Stimulated activated CD4-positive, alpha-beta T cell treated with anti-CD3 and anti-CD28 coated beads, Interleukin-12 subunit alpha, Interleukin-12 subunit beta, amount 100 ng/mL, for 4 hours (primary cell): Measurements from ENCODE around the gene CCDC146.
"Not testable (repeated sequence)": the region's sequence is repeated elsewhere in the genome, so short reads cannot be mapped to it uniquely, and the experiment has no call there.

ENCODE experiments used
- DNase-seq: peaks from one replicate; pipeline ENCODE4 v3.0.0-alpha.2; 2020

The CCDC146 gene

DNA sequence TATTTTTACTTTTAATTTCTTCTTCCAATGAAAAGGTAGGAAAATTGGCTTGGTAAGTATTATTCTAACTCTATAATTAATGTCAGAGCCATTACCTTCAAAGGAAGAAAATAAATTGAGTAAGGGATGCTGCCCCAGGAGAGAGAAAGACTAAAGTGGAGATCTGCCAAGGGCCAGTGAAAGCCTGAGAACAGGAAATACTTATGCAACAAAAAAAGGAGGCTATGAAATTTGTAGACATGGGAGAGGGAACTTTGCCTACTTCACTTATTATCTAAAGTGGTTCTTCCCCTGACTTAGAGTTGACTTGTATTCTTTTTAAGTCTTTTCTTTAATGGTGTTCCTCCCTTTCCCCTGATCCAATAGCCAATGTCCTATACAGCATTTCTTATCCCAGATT, 29.8 kb downstream of the CCDC146 start:
- DNase-seq = not testable (repeated sequence)

GRCh38 chr7:77154917-77155464, 32.6 kb downstream of the CCDC146 start:
- DNase-seq = not testable (repeated sequence)

- not testable (repeated sequence) for DNase-seq
Observed at GRCh38 chr7:77155601-77156377, 33.4 kb downstream of the CCDC146 start.

DNA sequence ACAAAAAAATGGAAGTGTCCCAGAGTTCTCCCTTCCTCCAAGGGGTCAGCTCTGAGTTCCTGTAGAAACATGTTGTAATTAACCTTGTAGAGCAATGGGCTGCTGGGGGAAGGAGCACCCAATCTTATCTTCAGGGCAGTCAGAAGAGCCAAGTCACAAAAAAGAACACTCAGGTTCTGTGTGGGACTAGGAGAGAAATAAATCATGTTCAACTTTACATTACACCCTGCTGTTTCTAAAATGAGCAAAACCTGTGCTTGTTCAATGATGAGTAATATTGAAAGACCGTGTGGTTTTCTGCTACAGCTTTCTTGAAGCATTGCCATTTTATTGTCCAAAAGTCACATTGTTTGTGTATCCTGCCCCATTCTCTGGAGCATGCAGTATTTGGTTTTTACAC, 34.6 kb downstream of the CCDC146 start:
- DNase-seq = not testable (repeated sequence)

DNA sequence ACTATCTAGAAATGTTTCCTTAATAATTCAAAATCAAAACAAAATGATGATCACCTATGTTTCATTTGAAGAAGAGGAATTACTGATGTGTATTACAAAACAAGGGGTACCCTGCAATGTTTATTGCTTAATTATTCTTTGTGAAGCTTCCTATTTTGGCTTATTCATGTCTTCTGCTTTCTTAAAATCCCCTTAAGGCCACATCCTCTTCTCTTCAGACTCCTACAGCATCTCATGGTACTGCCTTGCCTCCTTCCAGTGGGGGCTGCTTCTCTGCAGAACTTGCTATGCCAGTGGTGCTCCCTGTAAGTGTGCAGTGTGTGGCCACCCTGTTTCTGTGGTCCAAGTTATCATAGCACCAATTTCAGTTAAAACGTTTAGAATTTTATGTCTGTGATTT, 35.0 kb downstream of the CCDC146 start:
- DNase-seq = no peak

DNA sequence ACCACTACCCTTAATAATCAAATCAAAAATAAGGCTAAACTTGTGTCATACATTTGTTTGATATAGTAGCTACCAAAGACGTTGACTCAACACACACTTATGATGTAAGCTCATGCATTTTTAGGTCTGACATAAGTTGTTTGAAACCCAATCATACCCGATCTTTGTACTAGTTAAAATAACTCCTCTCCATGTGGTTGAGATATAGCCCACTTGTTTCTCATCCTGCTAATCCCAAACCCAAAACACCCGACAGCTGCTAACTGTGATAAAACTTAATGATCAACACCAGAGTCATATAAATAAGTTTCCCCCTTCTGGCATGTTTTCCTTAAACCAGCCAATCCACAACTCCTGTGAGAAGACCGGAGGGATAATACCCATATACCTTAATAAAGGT, 48.7 kb downstream of the CCDC146 start:
- DNase-seq = not testable (repeated sequence)

DNA sequence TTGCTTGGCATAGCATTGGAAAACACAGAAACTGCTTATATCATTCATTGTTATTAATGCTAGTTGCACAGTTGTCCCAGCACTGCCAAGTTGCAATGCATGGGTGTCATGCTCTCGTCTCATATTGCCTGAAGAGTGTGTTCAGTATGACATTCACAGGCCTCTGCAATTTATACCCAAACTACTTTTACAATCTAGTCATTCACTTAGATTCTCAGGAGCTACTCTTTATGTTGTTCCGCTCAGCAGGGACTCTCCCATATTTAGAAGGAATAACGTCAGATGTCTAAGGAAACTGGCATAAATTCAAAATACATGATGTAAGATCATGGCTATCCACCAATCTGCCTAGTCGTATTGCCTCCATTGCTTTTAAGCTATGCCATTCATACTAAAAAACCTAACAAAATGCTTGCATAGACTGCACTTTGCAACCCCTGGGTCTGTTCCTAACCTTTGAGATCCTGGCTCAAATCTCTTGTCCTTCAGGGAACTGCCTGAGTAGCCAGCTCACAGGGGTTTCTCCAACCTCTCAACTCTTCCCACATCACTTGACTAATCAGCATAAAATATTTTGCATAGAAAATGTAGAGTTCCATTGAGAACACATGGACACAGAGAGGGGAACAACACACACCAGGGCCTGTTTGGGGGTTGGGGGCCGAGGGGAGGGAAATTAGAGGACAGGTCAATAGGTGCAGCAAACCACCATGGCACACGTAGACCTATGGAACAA, 50.2 kb downstream of the CCDC146 start:
- DNase-seq = not testable (repeated sequence)

- not testable (repeated sequence) for DNase-seq
Observed at GRCh38 chr7:77174418-77174817, 52.0 kb downstream of the CCDC146 start.

- not testable (repeated sequence) for DNase-seq
Observed at GRCh38 chr7:77175274-77175800, 52.9 kb downstream of the CCDC146 start.

DNA sequence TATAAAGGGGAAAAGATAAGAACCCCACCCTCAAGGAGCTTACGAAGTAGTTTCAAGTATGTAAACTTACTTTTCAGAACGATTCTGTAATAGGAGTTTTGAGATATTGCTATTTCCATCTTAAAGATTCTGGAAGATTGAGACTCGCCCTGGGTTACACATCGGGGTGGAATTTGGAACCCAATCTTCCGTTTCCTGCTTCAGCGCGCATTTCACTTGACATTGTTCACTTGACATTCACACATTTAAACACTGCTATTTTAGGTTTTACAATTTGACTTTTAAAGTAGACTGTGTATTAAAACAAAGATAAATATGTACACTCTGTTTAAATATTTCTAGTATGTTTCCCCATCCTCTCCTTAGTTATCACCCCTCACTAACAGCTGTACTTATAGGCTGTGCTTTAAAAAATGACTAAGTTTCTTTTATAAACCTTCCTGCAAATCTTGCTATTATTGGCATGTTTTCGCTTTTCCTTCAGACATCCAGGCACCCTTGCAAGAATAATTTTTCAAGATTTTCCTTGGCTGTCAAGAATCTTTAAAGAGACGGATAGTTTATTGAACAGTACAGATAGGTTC, 55.0 kb downstream of the CCDC146 start:
- DNase-seq = not testable (repeated sequence)

DNA sequence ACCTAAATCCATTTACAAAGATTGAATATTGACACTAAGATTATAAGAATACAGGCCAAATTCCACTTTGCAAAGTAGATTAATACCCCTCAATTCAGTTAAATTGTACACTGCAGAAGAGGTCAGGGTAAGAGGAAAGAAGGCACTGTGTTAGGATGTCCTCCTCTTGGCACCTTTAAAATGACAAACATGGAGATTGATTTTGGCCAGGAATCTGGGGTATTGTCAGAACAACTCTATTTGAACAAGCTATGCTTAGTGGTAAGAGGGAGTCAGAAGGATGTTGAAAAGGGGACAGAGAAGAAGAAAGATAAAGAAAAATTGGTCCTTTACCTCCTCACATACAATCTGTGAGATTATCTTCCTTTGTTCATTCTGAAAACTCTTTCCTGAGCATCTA, 55.6 kb downstream of the CCDC146 start:
- DNase-seq = not testable (repeated sequence)

- DNase-seq = no peak
Observed at GRCh38 chr7:77181015-77181595, 58.7 kb downstream of the CCDC146 start.

- DNase-seq = no peak
Observed at GRCh38 chr7:77181734-77182133, 59.3 kb downstream of the CCDC146 start.

GRCh38 chr7:77182261-77182660, 59.8 kb downstream of the CCDC146 start:
- no peak for DNase-seq

- DNase-seq = no peak
Observed at GRCh38 chr7:77184463-77184862, 62.0 kb downstream of the CCDC146 start.

GRCh38 chr7:77184990-77185389, 62.6 kb downstream of the CCDC146 start:
- DNase-seq = no peak

DNA sequence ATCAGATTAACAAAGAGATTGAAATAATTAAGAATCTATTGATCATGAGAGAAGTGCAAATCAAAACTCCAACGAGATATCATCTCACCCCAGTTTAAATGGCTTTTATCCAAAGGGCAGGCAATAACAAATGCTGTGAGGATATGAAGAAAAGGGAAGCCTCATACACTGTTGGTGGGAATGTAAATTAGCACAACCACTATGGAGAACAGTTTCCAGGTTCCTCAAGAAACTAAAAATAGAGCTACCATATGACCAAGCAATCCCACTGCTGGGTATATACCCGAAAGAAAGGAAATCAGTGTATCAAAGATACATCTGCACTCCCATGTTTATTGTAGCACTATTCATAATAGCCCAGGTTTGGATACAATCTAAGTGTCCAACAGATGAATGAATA, 63.5 kb downstream of the CCDC146 start:
- no peak for DNase-seq

DNA sequence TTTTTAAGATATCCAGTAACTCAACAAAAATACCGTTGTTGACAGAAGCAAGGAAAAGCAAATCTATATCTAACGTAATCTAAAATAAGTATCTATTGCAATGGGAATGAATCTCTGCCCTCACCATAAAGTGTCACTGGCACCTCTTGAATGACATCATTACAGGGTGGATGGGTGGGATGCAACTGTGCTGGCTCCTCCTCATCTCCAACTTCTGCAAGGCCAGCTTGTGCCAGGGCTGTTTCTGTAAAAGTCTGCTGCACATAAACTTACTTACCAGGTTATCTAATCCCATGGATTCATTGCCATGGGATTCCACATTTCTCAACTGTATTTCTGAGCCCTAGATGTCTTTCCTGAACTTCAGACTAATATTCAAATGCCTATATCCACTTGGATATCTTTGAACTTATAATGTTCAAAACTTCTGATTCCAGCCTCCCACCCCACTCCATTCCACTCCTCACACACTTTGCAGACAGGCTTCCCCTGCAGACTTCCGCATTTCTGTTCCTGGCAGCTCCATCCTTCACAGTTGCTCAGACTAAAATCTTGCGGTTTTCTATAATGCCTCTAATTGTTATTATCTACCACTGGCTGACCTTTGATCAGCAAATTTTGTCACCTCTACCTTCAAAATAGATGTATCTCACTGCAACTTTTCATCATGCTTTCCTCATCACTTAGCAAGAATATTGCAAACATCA, 66.5 kb downstream of the CCDC146 start:
- DNase-seq = no peak

GRCh38 chr7:77197141-77197540, 74.7 kb downstream of the CCDC146 start:
- DNase-seq = no peak

DNA sequence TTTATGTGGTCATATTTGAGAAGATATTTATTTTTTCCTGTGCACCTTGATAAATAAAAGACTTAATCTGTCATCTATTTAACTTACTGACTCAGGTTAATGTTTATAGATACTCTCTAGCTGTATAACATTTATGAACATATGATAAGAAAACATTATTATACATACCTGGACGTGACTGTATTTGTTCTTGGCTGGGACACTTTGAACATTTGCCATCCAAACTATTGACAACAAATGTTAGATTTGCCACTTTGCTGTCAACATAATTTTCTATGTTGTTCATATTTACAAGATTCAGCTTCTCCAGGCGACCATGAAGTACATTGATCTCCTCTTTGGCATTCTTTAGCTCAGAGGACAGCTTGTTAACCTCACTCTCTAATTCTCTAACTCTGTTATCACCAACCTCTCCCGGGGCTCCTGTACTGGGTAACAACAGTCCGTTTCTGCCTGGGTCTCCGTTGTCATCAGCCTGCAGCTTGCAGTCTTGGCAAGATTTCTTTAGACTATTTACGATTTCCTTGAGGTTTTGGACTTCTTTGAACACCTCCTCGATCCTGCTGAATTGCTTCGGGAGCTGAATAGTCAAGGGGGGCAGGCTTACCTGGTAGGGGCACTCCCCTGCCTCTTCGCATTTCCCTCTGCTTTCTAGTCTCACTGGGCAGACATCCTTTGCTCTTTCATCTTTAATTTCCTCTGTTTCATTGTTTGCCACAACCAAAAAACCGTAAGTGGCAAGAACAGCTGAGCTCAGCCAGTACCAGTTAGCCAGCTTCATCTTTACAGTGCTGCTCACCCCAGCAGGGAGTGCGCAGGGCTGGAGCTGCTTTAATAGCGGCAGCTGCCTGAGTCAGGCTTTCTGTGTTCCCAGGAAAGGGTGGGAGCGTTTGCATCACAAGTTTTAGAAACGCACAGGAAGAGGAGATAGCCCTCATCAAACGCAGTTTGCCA, 76.9 kb downstream of the CCDC146 start, which contains the start of gene FGL2:
Gene FGL2 (minus strand): TSS at position 807 of the 954 bp plus-strand sequence. CDS start 26 bp downstream, at position 781.
- peak; percentile 15 for DNase-seq

DNA sequence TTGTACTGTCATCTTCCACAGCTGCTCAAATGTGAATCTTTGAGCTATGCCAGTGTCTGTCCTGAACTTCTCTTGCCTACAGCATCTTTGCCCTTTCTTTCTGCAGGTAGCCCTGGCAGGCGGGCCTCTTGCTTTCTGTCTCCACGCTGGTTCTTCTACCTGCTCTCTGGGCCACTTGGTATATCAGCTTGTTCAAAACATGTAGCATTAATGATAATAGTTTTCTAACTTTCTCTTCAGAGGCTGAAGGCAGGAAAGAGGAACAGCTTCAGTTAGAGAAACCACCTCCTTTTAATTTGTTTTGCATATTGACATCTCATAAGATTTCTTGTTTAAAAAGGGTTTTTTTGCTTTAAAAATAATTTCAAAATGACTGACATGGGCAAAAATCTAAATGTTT, 78.1 kb downstream of the CCDC146 start:
- DNase-seq = no peak
